Mucosa of descending colon (tissue), 3 donors: ENCODE results near the gene PDS5B. TPM values are rescaled to one million over a fixed set of nuclear protein-coding genes. Genes with fewer than 3 reads are reported as not detected.

Experiments
- ATAC-seq: fragments of 200-7000 bp; cut with Tn5 transposase; one replicate; pipeline ENCODE4 v1.9.1; 2020; ENCODE audit warnings: mild to moderate bottlenecking, moderate library complexity
- DNase-seq, 3 donors: peaks; one replicate each; pipeline ENCODE4 v3.0.0-alpha.2; 2020
- H3K36me3 ChIP-seq: fragments of 200-600 bp; one replicate; pipeline ENCODE4 v1.8.0; 2021; ENCODE audit warnings: low read depth, mild to moderate bottlenecking
- H3K4me1 ChIP-seq: fragments of 200-600 bp; one replicate; pipeline ENCODE4 v1.8.0; 2021; ENCODE audit warnings: low read depth, mild to moderate bottlenecking
- H3K4me3 ChIP-seq: fragments of 200-600 bp; one replicate; pipeline ENCODE4 v1.8.0; 2021; ENCODE audit warnings: mild to moderate bottlenecking
- H3K9me3 ChIP-seq: fragments of 200-600 bp; one replicate; pipeline ENCODE4 v1.8.0; 2021; ENCODE audit warnings: mild to moderate bottlenecking
- CTCF ChIP-seq: fragments of 200-600 bp; IDR thresholded peaks from one replicate; pipeline ENCODE4 v1.8.0; 2022; ENCODE audit warnings: antibody characterized with exemption, mild to moderate bottlenecking
- intact Hi-C, 2 donors: fragments of 100-400 bp; cut with DNase I in 1 of 2; cut with micrococcal nuclease in 1 of 2; formaldehyde crosslinking; loops; one replicate each; pipeline versions ENCODE4 v1.11.0 to v1.11.1; 2022; cut with DNase I, micrococcal nuclease
- total RNA-seq, 3 donors: library from RNA; stranded (reverse); fragmentation: NEBNext Ultra II Directional in 2 of 3; extraction: Animal tissue kit (Norgen Biotek cat#: 25700) in 2 of 3; gene quantifications; one replicate each; pipeline versions ENCODE4 v1.2.1 to v1.2.4, GENCODE V29; 2021 to 2023
- donor health status: DM: no; HTN: no; CAD: no; lungs with moderate emphysema.
- donor health status: DM: no; HTN: no; CAD: no.
- donor health status: DM: no; HTN: yes; CAD: no.

Gene PDS5B
- total RNA-seq, 3 donors from 2014 or later = 25.2 to 66.7 (median 27.5) TPM

- Histone ChIP-seq H3K4me3 (no peak overlapping the region), H3K4me1 (no peaks in the 10 kb centered on the region), H3K36me3 (no peaks in the 10 kb centered on the region), H3K9me3 (no peaks in the 10 kb centered on the region)
- peak; percentile 93 for ATAC-seq
- intact Hi-C loops = no loop called here
- DNase-seq = peak in 2 of 3 donors; percentile 35 to 46
- TF ChIP-seq CTCF = no peak
Observed at GRCh38 chr13:32811297-32811800, 225.1 kb downstream of the PDS5B start.

- no peak overlapping the region for H3K4me3 ChIP-seq
- TF ChIP-seq CTCF = no peak
- intact Hi-C loops = no loop called here
- DNase-seq (no peak), ATAC-seq (no peak)
- H3K9me3 ChIP-seq = no peaks in the 10 kb centered on the region
- H3K4me1 ChIP-seq = no peaks in the 10 kb centered on the region
- no peaks in the 10 kb centered on the region for H3K36me3 ChIP-seq
Observed at GRCh38 chr13:32821149-32821688, 235.0 kb downstream of the PDS5B start.

GRCh38 chr13:32822771-32823170 lies 236.5 kb downstream of the PDS5B start:
- ATAC-seq (no peak), DNase-seq (no peak)
- no peaks in the 10 kb centered on the region for H3K9me3 ChIP-seq
- no peak for TF ChIP-seq CTCF
- H3K4me1 ChIP-seq = no peaks in the 10 kb centered on the region
- H3K4me3 ChIP-seq = no peak overlapping the region
- H3K36me3 ChIP-seq = no peaks in the 10 kb centered on the region
- intact Hi-C loops = no loop called here

GRCh38 chr13:32823597-32823996 lies 237.3 kb downstream of the PDS5B start:
- intact Hi-C loops = no loop called here
- ATAC-seq = no peak
- no peak for TF ChIP-seq CTCF
- Histone ChIP-seq H3K4me3 (no peak overlapping the region), H3K4me1 (no peaks in the 10 kb centered on the region), H3K9me3 (no peaks in the 10 kb centered on the region), H3K36me3 (no peaks in the 10 kb centered on the region)
- no peak for DNase-seq

GRCh38 chr13:32824061-32824460 lies 237.8 kb downstream of the PDS5B start:
- no peak for TF ChIP-seq CTCF
- no peaks in the 10 kb centered on the region for H3K36me3 ChIP-seq
- no peak for DNase-seq
- H3K4me3 ChIP-seq = no peak overlapping the region
- no peaks in the 10 kb centered on the region for H3K9me3 ChIP-seq
- intact Hi-C loops = no loop called here
- ATAC-seq = no peak
- H3K4me1 ChIP-seq = no peaks in the 10 kb centered on the region

GRCh38 chr13:32824675-32825074 lies 238.4 kb downstream of the PDS5B start:
- Histone ChIP-seq H3K4me3 (no peak overlapping the region), H3K36me3 (no peaks in the 10 kb centered on the region), H3K9me3 (no peaks in the 10 kb centered on the region), H3K4me1 (no peaks in the 10 kb centered on the region)
- TF ChIP-seq CTCF = no peak
- DNase-seq (no peak), ATAC-seq (no peak)
- intact Hi-C loops = no loop called here
